Astrocyte of the hippocampus (primary cell): ENCODE data around the gene WIPF1.

ENCODE experiments used
- DNase-seq: peaks from one replicate; pipeline ENCODE4 v3.0.0; 2011; ENCODE audit warnings: low read depth, low spot score

Gene WIPF1

DNA sequence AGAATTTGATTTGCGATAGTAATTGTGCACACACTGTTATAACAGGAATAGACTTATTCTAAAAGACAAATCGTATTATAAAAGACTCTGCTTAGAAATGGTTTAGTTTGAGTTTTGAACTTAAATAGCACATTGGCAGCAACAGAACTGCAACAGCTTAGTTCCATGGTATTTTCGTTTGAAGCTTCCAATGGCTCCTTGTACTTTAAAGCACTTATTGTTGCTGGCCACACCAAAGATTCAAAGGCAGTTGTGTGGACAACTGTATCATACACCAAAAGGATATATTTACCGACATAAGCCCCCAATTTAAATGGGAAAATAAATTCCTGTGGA lies 627 bp downstream of the WIPF1 start:
- no peak for DNase-seq

DNA sequence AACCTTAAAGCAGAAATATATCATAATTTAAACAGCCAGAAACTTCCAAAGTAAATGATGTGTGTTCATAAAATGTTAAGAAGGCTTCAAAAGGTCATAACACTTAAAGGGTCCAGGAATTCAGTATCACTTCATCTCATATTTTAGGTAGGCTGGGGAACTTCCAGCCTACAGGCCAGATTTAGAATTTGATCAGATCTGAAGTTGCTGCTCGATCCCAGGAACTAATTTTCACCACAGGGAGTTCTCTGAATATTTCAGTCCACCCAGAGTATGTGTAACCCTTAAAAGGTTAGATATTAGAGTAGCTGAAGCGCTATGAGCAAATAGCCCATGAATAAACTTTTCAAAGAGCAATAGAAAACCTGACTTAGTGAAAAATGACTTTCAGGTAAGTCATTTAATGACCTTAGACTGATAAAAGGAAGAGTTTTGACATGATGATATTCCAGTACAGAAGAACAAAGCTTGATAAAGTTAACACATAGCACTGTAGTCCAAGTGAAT lies 1.7 kb downstream of the WIPF1 start:
- no peak for DNase-seq

DNA sequence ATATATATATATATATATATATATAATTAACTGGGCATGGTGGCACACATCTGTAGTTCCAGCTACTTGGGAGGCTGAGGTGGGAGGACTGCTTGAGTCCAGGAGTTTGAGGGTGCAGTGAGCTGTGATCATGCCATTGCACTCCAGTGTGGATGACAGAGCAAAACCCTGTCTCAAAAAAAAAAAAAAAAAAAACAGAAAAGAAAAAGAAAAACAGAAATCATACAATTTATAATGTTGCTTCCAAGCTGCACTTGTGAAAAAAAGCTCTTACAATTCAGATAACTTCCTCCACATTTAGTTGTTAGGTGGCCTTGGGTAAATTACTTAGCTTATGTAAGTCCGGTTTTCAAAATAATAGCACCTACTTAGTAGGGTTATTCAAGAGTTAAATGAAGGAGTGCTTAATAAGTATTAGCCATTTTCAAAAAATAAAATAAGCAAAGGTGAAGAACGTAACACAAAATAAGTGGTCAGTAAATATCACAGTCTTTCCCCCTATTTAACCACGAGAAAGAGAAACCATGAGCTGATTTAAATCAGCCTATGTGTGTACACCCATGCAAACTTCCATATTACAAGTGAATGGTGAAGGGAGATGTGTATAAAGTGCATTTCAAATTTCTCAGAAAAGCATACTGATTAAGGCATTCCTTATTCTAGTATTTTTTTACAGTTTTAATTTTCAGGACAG lies 2.3 kb downstream of the WIPF1 start:
- no peak for DNase-seq

DNA sequence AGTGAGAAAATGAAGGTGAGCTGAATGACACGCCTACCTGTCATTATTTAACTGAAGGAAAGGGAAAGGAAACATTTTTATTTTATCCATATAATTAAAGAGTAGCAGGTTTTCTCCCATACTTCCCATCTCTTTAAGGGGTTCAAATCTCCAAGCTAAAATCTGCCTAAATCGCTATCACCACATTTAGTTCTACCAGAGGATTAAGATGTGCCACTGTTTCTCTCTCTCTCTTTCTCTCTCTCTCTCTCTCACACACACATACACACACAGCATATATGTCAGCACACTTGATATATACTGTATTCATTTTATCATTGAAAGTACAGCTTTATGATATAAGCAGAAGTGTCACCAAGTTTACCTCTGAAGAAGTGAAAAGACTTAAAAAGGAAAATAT lies 3.1 kb downstream of the WIPF1 start:
- DNase-seq = no peak

DNA sequence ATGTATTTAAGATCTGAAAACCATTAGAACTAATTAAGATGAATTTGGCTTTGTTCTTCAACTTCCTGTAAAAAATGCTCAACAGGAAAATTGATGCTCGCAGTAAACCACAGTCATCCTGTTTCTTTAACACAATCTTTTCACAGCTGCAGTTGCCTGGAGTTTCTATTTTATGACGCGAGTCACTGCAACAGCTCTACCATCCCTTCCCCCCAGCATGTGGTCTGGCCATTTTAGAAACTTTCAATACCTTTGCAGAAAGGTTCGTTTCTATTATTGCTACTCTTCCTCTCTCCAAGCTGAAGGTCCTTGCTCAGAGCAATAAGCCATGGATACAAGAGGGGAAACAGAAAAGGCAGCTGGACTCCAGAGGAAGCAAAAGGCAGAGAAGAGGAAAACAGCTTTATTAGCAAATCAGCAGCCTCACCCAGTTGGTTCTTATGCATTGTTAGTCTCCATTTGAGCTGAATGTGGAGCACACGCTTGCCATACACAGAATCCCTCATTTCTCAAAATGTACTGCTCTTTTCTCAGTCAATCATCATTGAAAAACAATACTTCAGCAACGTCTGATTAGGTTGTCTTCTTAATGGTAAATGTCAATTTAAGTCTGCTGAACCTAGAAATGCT lies 3.9 kb downstream of the WIPF1 start:
- DNase-seq = peak; percentile 78

DNA sequence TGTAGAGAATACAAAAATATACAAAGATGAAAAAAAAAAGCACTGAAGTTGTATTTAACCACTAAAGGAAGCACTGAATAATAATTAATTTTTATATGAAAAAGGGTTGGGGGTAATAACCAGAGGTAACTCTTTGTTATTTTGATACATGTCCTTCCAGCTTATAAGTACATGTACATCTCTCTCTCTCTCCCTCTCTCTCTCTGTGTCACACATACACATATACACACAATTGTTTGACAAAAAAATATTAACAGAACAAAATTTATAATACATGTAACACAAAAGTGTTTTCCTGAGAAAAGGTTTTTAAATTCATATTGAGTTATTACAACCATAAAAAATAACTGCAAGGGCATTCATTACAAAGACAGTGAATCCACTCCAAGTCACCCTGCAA lies 4.6 kb downstream of the WIPF1 start:
- DNase-seq = no peak

DNA sequence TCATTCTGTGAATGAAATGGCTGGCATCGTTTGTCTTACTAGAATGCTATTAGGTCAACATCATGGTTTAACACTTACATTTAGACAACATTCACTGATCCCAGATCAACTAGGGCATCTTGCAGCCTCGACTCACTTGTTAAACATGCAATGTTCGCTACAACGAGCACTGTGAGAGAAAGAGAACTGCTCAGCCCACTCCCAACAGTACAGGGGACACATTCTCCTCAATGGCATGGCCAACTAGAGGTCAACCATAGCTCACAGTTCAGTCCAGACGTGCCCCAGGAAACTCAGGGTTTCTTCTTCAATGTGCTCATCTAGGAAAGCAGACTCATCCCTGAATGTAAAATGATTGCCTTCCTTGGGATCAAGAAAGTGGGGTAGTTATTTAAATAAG lies 5.9 kb downstream of the WIPF1 start:
- DNase-seq = no peak

DNA sequence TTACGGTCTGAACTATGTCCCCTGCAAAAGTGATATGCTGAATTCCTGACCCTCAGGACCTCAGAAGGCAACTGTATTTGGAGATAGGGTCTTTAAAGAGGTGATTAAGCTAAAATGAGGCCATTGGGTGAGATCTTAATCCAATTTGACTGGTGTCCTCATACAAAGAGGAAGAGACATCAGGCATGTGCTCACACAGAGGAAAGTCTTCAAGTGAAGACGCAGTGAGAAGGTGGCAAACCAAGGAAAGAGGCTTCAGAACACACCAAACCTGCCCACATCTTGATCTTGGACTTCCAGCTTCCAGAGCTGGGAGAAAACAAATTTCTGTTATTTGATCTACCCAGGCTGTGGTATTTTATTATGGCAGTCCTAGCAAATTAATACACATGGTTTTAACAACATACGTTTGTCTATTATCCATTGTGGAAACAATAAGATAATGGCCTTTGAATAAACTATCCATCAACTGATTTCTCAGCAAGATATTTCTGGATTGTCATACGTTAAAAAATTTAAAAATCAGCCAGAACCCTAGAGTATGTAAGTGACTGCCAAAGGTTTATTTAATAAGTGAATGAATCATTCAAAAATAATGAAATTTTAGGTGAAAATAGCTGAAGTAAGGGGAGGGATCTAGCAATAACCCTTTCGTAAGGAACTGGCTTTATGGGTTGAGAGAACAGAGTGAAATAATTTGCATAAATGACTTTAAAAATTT lies 6.5 kb downstream of the WIPF1 start:
- no peak for DNase-seq

DNA sequence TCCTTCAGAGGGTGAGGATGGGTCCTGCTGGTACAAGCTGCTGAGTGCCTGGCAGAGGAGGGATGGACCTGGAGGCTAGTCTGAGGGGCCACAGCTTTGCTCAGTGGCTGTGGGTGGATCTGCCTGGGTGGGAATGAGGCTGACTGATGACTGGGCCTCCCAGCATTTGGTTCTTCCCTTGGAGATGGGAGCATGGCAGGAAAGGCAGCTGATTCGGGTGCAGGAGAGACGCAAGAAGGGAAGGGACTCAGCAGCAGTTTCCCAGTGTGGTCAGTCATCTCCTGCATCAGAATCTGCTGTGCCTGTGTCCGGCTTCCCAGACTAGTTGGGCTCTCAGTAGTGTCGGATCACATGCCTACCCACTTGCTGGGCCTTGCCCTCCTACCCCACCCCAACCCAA lies 7.3 kb downstream of the WIPF1 start:
- no peak for DNase-seq

DNA sequence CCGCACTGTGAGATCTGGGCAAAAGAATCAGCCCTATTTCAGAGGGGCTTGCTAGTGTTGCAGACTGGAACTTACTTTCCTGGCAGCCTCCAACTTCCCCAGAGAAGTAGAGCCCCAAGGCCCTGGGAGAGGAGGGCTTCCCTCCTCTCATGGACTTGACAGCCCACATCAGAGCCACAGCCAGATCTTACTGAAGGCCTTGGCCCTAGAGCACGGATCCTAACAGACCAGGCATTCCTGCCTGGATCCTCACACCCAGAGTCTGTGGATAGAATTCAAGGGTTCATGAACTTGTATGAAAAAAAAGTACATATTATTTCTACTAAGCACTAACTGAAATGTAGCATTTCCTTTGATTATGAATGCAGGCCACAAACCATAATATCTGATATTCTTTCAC lies 8.3 kb downstream of the WIPF1 start:
- DNase-seq = no peak

DNA sequence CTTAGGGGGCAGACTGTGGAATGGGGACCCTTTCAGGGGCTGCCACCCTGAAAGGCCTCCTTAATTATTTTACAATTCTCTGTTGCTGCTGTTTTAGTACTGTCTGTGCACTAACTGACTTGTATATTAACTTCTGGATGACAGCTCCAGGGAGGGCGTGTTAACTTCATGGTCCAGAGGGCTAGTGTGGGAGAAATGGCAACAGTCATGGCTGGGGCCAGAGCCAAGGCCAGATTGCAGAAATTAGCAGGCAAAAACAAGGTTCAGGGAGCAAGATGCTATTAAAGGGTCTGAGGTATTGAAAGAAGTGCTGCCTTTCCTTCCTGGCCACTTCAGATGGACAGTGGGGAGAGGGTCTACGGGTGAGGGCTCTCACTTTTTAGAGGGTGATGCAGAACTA lies 9.1 kb downstream of the WIPF1 start:
- no peak for DNase-seq

DNA sequence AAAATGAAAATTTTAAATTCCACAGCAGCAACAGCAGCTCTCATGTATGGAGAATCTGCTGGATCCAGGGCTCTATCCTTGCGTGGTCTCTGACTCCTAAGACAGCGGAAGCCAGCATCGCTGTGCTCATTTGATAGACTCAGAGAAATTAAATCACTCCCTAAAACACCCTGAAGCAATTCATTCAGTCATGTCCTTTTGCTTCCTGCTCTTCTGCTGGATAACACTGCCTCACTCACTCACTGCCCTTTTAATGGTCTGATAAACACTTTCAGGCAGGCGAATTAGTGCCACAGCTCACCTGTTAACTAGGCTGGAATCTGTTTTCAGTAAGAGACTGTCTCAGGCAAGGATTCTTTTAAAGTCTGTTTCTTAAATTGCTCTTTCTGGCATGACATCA lies 10.0 kb downstream of the WIPF1 start:
- no peak for DNase-seq

DNA sequence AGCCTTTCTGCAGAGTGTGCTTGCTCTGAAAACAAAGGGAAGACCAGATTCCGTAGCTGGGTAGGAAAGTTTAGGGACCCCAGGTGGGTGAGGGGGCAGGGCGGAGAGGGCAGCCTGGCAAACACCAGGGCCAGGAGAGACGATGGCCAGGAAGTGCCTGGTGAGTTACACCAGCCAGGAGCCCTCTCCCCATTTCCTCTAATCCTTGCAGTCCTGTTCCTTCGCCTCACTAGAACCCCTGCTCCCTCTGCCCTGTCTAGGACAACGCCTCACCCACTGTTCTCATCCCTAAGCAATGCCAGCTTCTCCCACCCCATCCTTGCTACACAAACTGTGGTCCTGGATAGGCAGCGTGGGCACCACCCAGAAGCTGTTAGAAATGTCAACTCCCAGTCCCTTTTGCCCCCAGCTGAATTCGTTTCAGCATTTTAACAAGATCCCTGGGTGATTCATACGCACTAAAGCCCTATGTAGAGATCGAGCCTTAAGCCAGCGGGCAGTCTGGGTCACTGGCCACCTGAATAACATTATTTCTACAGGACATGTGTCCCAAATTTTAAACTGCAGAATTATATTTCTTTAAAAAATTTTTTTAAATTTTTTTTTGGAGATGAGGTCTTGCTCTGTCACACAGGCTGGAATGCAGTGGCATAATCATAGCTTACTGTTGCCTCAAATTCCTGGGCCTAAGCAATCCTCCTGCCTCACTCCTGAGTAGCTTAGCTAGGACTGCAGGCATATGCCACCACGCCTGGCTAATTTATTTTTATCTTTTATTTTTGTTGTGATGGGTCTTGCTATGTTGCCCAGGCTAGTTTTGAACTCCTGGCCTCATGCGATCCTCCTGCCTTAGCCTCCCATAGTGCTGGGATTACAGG lies 10.9 kb downstream of the WIPF1 start:
- DNase-seq = no peak

DNA sequence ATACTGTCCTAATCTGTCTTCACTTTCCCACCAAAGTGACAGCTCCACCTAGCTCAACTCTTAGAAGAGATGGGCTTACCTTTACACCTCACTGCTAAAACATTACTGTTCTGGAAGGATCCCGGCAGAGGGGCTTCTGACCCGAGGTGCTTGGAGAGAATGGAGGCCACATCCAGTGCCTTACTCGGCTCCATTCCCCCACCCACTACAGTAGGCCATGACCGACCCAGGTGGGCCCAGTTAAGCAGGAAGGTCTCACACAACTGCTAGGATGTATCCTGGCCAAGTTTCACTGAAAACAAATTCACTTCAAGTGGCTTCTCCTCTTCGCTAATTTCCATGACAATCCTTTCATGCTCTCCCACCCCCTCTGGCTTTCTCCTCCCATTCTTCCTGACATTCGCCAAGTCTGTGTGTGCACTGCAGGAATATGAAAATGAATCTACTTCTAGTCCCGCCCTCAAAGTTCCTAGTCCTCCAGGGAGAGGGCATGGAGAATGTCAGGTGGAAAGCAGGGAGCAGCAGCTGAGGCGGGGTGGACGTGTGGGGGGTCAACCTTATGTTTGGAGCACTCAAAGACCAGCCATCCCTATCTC lies 11.8 kb downstream of the WIPF1 start:
- no peak for DNase-seq

DNA sequence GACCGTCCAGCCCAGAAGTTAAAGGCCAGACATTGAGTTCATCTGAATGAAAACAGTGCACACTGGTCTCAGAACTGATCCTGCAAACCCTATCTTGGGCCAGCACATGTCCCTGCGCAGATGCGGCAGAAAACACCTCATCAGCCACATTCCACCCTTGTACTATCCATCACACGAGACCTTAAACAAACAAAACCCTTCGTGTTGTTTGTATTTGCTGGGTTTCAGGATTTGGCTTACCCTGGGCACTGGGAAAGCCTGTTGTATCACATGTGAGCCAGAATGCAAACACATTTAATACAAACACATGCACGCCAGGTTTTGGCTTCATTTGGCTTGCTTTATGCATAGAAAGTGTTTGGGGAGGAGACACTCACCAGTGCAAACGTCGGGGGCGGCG lies 12.5 kb downstream of the WIPF1 start:
- no peak for DNase-seq

DNA sequence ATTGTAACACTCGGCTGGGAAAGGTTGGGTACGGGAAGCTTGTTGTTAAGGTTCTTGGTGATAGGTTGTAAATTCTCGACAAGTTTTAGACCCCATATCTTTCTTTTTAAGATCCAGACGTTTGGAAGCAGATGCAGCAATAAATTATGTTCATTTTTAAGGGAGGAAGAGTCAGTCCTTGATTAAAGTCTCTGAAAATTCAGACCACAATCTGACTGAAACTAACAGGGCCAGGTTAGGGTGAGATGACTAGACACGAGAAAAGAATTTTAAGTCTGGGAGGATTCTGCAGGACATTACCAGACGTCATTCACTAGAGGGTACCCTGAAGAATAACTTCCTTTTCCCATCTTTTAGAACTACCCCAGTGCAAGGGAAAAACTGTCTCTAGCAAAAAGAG lies 16.1 kb downstream of the WIPF1 start:
- DNase-seq = no peak

DNA sequence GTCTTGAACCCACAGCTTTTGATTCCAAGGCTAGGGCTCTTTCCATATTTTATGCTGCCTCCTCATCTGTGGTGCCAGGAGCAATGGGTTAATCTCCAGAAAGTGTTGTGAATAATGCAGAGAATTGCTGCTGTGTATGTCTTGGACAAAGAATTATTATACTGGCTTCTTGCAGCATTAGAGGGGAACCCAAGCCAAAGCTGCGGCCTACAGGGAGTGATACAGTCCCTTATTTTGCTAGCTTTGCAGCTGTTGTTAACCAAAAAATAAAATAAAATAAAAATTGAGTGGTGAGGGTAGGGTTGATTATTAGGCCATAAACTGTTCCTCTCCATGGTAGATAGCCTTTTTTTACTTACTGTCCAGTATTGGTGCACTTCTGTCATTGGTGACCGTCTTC lies 16.7 kb downstream of the WIPF1 start:
- DNase-seq = no peak

DNA sequence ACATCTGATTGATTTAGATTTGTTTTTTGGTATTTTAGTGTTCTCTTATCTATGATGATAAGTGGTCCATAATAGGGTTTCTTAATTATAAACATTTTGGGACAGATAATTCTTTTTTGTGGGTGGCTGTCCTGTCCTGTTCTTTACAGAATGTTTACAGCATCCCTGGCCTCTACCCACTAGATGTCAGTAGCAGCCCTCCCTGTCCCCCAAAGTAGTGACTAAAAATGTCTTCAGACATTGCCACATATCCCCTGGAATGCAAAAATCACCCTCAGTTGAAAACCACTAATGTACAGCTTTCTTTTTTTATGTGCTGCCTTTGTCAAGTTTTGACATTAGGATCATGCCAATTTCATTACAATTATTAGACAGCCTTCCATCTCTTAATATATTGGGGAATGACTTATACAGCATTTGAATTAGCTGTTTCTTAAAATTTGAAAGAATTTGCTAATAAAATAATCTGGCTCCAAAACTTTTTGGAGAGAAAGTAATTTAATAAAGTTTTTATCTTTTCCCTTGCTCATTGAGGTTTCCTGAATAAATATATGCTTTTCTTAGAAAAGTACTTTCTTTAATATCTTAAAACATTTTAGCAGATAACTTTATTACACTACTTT lies 19.5 kb downstream of the WIPF1 start:
- DNase-seq = peak; percentile 72

DNA sequence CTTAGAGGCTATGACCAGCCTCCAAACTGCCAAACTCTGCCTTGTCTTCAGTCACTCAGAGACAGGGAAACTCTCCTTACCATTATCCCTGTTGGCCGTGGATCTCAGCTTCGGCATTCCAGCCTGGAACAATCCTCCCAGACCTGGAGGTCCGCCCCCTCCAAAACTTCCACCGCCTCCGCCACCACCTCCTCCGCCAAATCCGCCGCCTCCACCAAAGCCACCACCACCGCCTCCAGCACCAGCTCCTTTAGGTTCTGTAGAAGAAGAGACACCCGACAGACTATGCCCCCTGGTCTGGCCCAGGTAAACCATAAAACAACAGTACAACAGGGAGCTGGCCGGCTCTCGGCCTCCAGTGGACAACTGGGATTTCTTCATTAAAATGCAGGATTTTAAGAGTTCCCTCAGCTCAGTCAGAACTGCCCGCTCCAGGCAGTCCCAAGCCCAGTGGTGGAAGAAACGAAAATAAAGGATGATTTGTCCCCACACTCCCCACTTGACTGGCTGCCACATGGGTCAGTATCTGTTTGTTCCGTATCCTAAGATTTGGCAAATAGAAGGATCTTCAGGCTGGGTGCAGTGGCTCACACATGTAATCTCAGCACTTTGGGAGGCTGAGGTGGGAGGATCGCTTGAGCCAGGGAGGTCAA lies 22.4 kb downstream of the WIPF1 start:
- no peak for DNase-seq

DNA sequence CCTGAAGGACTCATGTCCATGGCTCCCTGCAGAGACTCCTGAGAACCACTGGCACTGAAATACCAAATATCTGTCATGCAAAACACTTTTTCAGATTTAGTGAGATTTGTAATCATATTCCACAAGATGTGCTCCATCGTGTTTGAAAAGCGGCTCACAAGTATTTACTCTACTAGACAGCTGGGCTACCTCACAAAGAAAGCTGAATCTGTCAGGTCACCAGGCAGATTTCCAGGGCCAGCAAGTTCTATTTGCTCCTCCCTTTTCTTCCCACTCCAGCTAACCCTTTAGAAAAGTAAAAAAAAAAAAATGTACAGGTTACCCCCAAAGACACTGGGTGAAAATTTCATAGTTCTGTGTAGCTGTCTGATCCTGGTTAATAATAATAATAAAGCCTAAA lies 22.9 kb downstream of the WIPF1 start:
- DNase-seq = no peak

DNA sequence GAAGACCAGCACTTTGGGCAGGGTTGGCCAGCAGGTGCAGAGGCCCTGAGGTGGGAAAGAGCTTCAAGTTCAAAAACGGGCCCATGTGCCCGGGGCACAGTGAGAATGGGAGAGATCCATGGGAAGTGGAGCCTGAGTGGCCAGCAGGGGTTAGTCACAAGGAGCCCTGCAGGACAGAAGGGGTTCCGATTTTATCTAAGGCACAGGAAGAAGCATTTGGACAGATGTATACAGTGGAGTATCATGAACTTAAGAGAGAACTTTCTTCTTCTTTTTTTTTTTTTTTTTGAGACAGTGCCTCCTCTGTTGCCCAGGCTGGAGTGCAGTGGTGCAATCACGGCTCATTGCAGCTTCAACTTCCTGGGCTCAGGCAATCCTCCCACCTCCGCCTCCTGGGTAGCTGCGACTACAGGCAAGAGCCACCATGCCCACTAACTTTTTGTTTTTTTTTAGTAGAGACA lies 24.0 kb downstream of the WIPF1 start:
- no peak for DNase-seq
